ENCODE results near the gene CXCL13. TPM values are rescaled to one million over a fixed set of nuclear protein-coding genes. Genes with fewer than 3 reads are reported as not detected.

CXCL13 gene
- total RNA-seq, 1 donor from 2014 or later = not detected

- H3K27ac ChIP-seq = no peak overlapping the region
- H3K27ac Mint-ChIP-seq = no peak overlapping the region
- no peak overlapping the region for H3K9ac ChIP-seq
- no peak overlapping the region for H3K4me2 ChIP-seq
- H3K9me3 ChIP-seq (ENCODE audit: low read depth) = no peaks in the 10 kb centered on the region
- H2AFZ ChIP-seq (replicated peaks) = no peak overlapping the region
- H3K27me3 Mint-ChIP-seq (ENCODE audit: insufficient read depth, low read depth) = no peaks in the 10 kb centered on the region
- H3K9me3 Mint-ChIP-seq = no peaks in the 10 kb centered on the region
- H3K4me3 Mint-ChIP-seq = no peak overlapping the region
- no peaks in the 10 kb centered on the region for H3F3A ChIP-seq (ENCODE audit: low read depth)
- H3K36me3 Mint-ChIP-seq = no peaks in the 10 kb centered on the region
- no peaks in the 10 kb centered on the region for H3K27me3 ChIP-seq
- H3K4me1 ChIP-seq = no peaks in the 10 kb centered on the region
- H3K4me1 Mint-ChIP-seq = peaks cover 13% of the 10 kb centered on the region
- DNase-seq (ENCODE audit: low spot score) = no peak
- H3K36me3 ChIP-seq = no peaks in the 10 kb centered on the region
- no peak for TF ChIP-seq CTCF (IDR thresholded peaks at IDR 0.05)
- TF ChIP-seq EZH2phosphoT487 (IDR thresholded peaks at IDR 0.05) = no peak
- TF ChIP-seq EZH2 (IDR thresholded peaks at IDR 0.05) = no peak
- no peak overlapping the region for H3K4me3 ChIP-seq
- no peaks in the 10 kb centered on the region for H4K20me1 ChIP-seq (ENCODE audit: low read depth)
- no peaks in the 10 kb centered on the region for H3K79me2 ChIP-seq (ENCODE audit: low read depth)
Measured at GRCh38 chr4:77593993-77594392, 11.6 kb upstream of the CXCL13 start.

GRCh38 chr4:77595364-77595973 is 10.2 kb upstream of the CXCL13 start:
- no peaks in the 10 kb centered on the region for H3K79me2 ChIP-seq (ENCODE audit: low read depth)
- H3F3A ChIP-seq (ENCODE audit: low read depth) = no peaks in the 10 kb centered on the region
- no peak overlapping the region for H3K4me2 ChIP-seq
- no peaks in the 10 kb centered on the region for H4K20me1 ChIP-seq (ENCODE audit: low read depth)
- no peak overlapping the region for H3K4me3 Mint-ChIP-seq
- H3K27me3 ChIP-seq = no peaks in the 10 kb centered on the region
- TF ChIP-seq EZH2phosphoT487 (IDR thresholded peaks at IDR 0.05) (no peak), CTCF (IDR thresholded peaks at IDR 0.05) (no peak), EZH2 (IDR thresholded peaks at IDR 0.05) (no peak)
- H3K27ac ChIP-seq = no peak overlapping the region
- no peak overlapping the region for H2AFZ ChIP-seq (replicated peaks)
- no peak for DNase-seq (ENCODE audit: low spot score)
- no peaks in the 10 kb centered on the region for H3K36me3 ChIP-seq
- no peak overlapping the region for H3K4me3 ChIP-seq
- H3K4me1 Mint-ChIP-seq = peaks cover 4% of the 10 kb centered on the region
- H3K9ac ChIP-seq = no peak overlapping the region
- H3K36me3 Mint-ChIP-seq = no peaks in the 10 kb centered on the region
- no peaks in the 10 kb centered on the region for H3K9me3 ChIP-seq (ENCODE audit: low read depth)
- H3K4me1 ChIP-seq = no peaks in the 10 kb centered on the region
- no peak overlapping the region for H3K27ac Mint-ChIP-seq
- no peaks in the 10 kb centered on the region for H3K27me3 Mint-ChIP-seq (ENCODE audit: insufficient read depth, low read depth)
- H3K9me3 Mint-ChIP-seq = no peaks in the 10 kb centered on the region

GRCh38 chr4:77599378-77599777 is 6.2 kb upstream of the CXCL13 start:
- peaks cover 2% of the 10 kb centered on the region for H3K4me1 Mint-ChIP-seq
- Histone ChIP-seq H3K27ac (no peak overlapping the region), H2AFZ (replicated peaks) (no peak overlapping the region), H3F3A (ENCODE audit: low read depth) (no peaks in the 10 kb centered on the region), H3K9me3 (ENCODE audit: low read depth) (no peaks in the 10 kb centered on the region), H3K27me3 (no peaks in the 10 kb centered on the region), H4K20me1 (ENCODE audit: low read depth) (no peaks in the 10 kb centered on the region), H3K36me3 (no peaks in the 10 kb centered on the region), H3K4me2 (no peak overlapping the region), H3K4me3 (no peak overlapping the region), H3K4me1 (no peaks in the 10 kb centered on the region), H3K9ac (no peak overlapping the region), H3K79me2 (ENCODE audit: low read depth) (no peaks in the 10 kb centered on the region)
- no peaks in the 10 kb centered on the region for H3K36me3 Mint-ChIP-seq
- TF ChIP-seq CTCF (IDR thresholded peaks at IDR 0.05) (peak; percentile 66), EZH2 (IDR thresholded peaks at IDR 0.05) (no peak)
- peak; percentile 34 for DNase-seq (ENCODE audit: low spot score)
- no peaks in the 10 kb centered on the region for H3K27me3 Mint-ChIP-seq (ENCODE audit: insufficient read depth, low read depth)
- no peaks in the 10 kb centered on the region for H3K9me3 Mint-ChIP-seq
- no peak overlapping the region for H3K27ac Mint-ChIP-seq
- no peak overlapping the region for H3K4me3 Mint-ChIP-seq

All from neural progenitor cell (in vitro differentiated cells).